H9 (cell line): ENCODE measurements around the gene KLF13. TPM values are rescaled to one million over a fixed set of nuclear protein-coding genes. Genes with fewer than 3 reads are reported as not detected.

Experiments used
- DNase-seq: peaks from one replicate; pipeline ENCODE4 v3.0.0-alpha.2; 2017
- H2AFZ ChIP-seq: one replicate; pipeline ENCODE4 v1.6.1; 2013; ENCODE audit warnings: mild to moderate bottlenecking, low read length, control low read depth, moderate library complexity
- H2AK5ac ChIP-seq: 2 replicates; pipeline ENCODE4 v1.6.1; 2013; ENCODE audit warnings: low read length, control low read depth, mixed read lengths; ENCODE audit not compliant: insufficient read length
- H2BK120ac ChIP-seq: one replicate; pipeline ENCODE4 v1.6.1; 2013; ENCODE audit warnings: low read depth, mild to moderate bottlenecking, low read length, control low read depth, inconsistent platforms; ENCODE audit not compliant: poor library complexity, severe bottlenecking
- H2BK12ac ChIP-seq: 2 replicates; pipeline ENCODE4 v1.6.1; 2013; ENCODE audit warnings: low read length, control low read depth, mixed read lengths, low read depth; ENCODE audit not compliant: insufficient read length
- H2BK15ac ChIP-seq: 2 replicates; pipeline ENCODE4 v1.6.1; 2013; ENCODE audit warnings: low read depth, low read length, control low read depth
- H2BK20ac ChIP-seq: one replicate; pipeline ENCODE4 v1.6.1; 2013; ENCODE audit warnings: low read depth, mild to moderate bottlenecking, low read length, control low read depth, inconsistent platforms; ENCODE audit not compliant: poor library complexity, severe bottlenecking
- H2BK5ac ChIP-seq: 2 replicates; pipeline ENCODE4 v1.6.1; 2013; ENCODE audit warnings: low read length, control low read depth, mixed read lengths; ENCODE audit not compliant: insufficient read length
- H3K14ac ChIP-seq: 2 replicates; pipeline ENCODE4 v1.6.1; 2013; ENCODE audit warnings: low read length, control low read depth; ENCODE audit not compliant: insufficient read depth
- H3K18ac ChIP-seq: 2 replicates; pipeline ENCODE4 v1.6.1; 2013; ENCODE audit warnings: low read depth, mild to moderate bottlenecking, mixed read lengths, low read length, control low read depth; ENCODE audit not compliant: insufficient read length
- H3K23ac ChIP-seq: 2 replicates; pipeline ENCODE4 v1.6.1; 2013; ENCODE audit warnings: low read length, control low read depth, mixed read lengths, low read depth; ENCODE audit not compliant: insufficient read length
- H3K23me2 ChIP-seq: 2 replicates; pipeline ENCODE4 v1.6.1; 2013; ENCODE audit warnings: low read depth, mild to moderate bottlenecking, mixed read lengths, low read length, control low read depth; ENCODE audit not compliant: insufficient read length, poor library complexity, severe bottlenecking
- H3K27ac ChIP-seq: 2 replicates; pipeline ENCODE4 v1.5.1; 2013; ENCODE audit warnings: low read length, control low read depth, mixed read lengths, low read depth; ENCODE audit not compliant: insufficient read length
- H3K27me3 ChIP-seq: 2 replicates; pipeline ENCODE4 v1.6.1; 2013; ENCODE audit warnings: low read length, control low read depth, inconsistent platforms; ENCODE audit not compliant: insufficient read depth
- H3K4ac ChIP-seq: 2 replicates; pipeline ENCODE4 v1.6.1; 2013; ENCODE audit warnings: low read depth, mild to moderate bottlenecking, control low read depth, inconsistent platforms, low read length, moderate library complexity
- H3K4me1 ChIP-seq: 2 replicates; pipeline ENCODE4 v1.6.1; 2013; ENCODE audit warnings: low read length, control low read depth, inconsistent platforms; ENCODE audit not compliant: insufficient read depth
- H3K4me2 ChIP-seq: 2 replicates; pipeline ENCODE4 v1.6.1; 2013; ENCODE audit warnings: low read length, control low read depth, mixed read lengths; ENCODE audit not compliant: insufficient read length, insufficient read depth
- H3K56ac ChIP-seq: 2 replicates; pipeline ENCODE4 v1.6.1; 2013; ENCODE audit warnings: low read depth, mild to moderate bottlenecking, mixed read lengths, low read length, control low read depth; ENCODE audit not compliant: insufficient read length
- H3K79me1 ChIP-seq: 2 replicates; pipeline ENCODE4 v1.6.1; 2013; ENCODE audit warnings: low read depth, mild to moderate bottlenecking, moderate library complexity, low read length, control low read depth, inconsistent platforms; ENCODE audit not compliant: insufficient read depth, poor library complexity, severe bottlenecking
- H3K79me2 ChIP-seq: 2 replicates; pipeline ENCODE4 v1.6.1; 2013; ENCODE audit warnings: low read length, control low read depth, inconsistent platforms; ENCODE audit not compliant: insufficient read depth
- H3K9ac ChIP-seq: 2 replicates; pipeline ENCODE4 v1.6.1; 2013; ENCODE audit warnings: low read length, control low read depth, mixed read lengths; ENCODE audit not compliant: insufficient read length; ENCODE audit errors: extremely low read depth
- H3K9me3 ChIP-seq: one replicate; pipeline ENCODE4 v1.6.1; 2013; ENCODE audit warnings: low read depth, low read length, inconsistent platforms; ENCODE audit not compliant: control insufficient read depth
- H3T11ph ChIP-seq: one replicate; pipeline ENCODE4 v1.6.1; 2013; ENCODE audit warnings: mild to moderate bottlenecking, low read length, control low read depth, inconsistent platforms
- H4K20me1 ChIP-seq: one replicate; pipeline ENCODE4 v1.6.1; 2013; ENCODE audit not compliant: control insufficient read depth, insufficient read length, insufficient read depth
- H4K5ac ChIP-seq: 2 replicates; pipeline ENCODE4 v1.6.1; 2013; ENCODE audit warnings: low read depth, mild to moderate bottlenecking, mixed read lengths, low read length, control low read depth; ENCODE audit not compliant: insufficient read length
- H4K8ac ChIP-seq: replicated peaks from 2 replicates; pipeline ENCODE4 v1.6.1; 2013; ENCODE audit warnings: low read length, control low read depth, mixed read lengths, low read depth; ENCODE audit not compliant: insufficient read length
- H4K91ac ChIP-seq: 2 replicates; pipeline ENCODE4 v1.6.1; 2013; ENCODE audit warnings: low read depth, mild to moderate bottlenecking, moderate library complexity, mixed read lengths, low read length, control low read depth; ENCODE audit not compliant: insufficient read length
- H3K27ac Mint-ChIP-seq, 3 experiments: 2 replicates in 2 of 3; 3 replicates in 1 of 3; pipeline ENCODE4 v1.8.0; 2020 to 2021; ENCODE audit warnings: mixed read lengths in 3 of 3, mild to moderate bottlenecking in 1 of 3, moderate library complexity in 1 of 3
- H3K27me3 Mint-ChIP-seq: 2 replicates; pipeline ENCODE4 v1.8.0; 2021; ENCODE audit warnings: low read depth, mild to moderate bottlenecking, moderate library complexity, mixed read lengths
- H3K36me3 Mint-ChIP-seq, 3 experiments: 2 replicates in 2 of 3; 3 replicates in 1 of 3; pipeline ENCODE4 v1.8.0; 2020 to 2021; ENCODE audit warnings: low read depth in 3 of 3, mixed read lengths in 3 of 3; ENCODE audit not compliant: insufficient read depth in 1 of 3
- H3K4me1 Mint-ChIP-seq, 2 experiments: 2 replicates each; pipeline ENCODE4 v1.8.0; 2020; ENCODE audit warnings: mixed read lengths in 2 of 2
- H3K4me3 Mint-ChIP-seq, 2 experiments: 2 replicates in 1 of 2; 3 replicates in 1 of 2; pipeline ENCODE4 v1.8.0; 2020 to 2021; ENCODE audit warnings: mild to moderate bottlenecking in 2 of 2, mixed read lengths in 2 of 2, moderate library complexity in 1 of 2
- H3K9me3 Mint-ChIP-seq, 2 experiments: 2 replicates in 1 of 2; 3 replicates in 1 of 2; pipeline ENCODE4 v1.8.0; 2020; ENCODE audit warnings: mild to moderate bottlenecking in 2 of 2, mixed read lengths in 2 of 2, moderate library complexity in 1 of 2
- CTCF ChIP-seq: fragments of 200-600 bp; sonication (generic); conservative IDR thresholded peaks from 3 replicates; pipeline ENCODE4 v1.8.0; 2021; ENCODE audit warnings: antibody characterized with exemption, mild to moderate bottlenecking
- WGBS: extraction: QIAGEN DNeasy Blood & Tissue Kit; methylation state at CpG from one replicate; pipeline ENCODE4 v1.1.7; 2013; ENCODE audit warnings: missing lambda C conversion rate, low lambda C conversion rate, mixed read lengths; ENCODE audit not compliant: insufficient read length; ENCODE audit errors: extremely low coverage; 5-methylcytosine and 5-hydroxymethylcytosine counted together
- total RNA-seq: library from RNA; stranded (reverse); gene quantifications from 2 replicates; pipeline ENCODE4 v1.2.1, GENCODE V29; 2021

The KLF13 gene
- total RNA-seq, 1 experiment from 2014 or later, result 33.4 TPM

DNA sequence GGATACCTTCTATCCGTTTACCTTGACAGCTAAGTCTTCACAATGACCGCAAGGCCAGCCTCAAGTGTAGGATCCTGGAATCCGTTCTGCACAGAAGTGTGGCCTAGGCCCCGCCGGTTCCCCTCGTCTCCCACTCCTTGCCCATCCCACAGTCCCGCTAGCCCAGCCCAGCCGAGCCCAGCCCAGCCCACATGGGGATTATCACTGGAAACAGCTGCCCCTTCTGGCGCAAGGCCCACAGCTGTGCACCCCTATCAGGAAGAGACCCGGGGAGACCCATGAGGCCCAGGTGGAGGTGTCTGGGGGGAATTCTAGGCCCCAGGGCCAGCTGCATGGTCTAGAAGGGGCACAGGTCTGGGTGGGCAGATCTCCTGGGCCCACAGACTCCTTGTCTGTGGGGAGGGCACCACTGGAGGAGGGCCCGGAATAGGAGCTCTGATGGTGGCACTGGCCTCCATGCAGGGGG is 27.9 kb upstream of the KLF13 start:
- Histone ChIP-seq H3K18ac (no peak overlapping the region), H3K9ac (no peak overlapping the region), H3K4me2 (no peak overlapping the region), H3K9me3 (no peaks in the 10 kb centered on the region), H4K5ac (no peak overlapping the region), H3K79me1 (no peaks in the 10 kb centered on the region), H3K23ac (no peak overlapping the region), H3K4ac (no peak overlapping the region), H2BK120ac (no peak overlapping the region), H4K20me1 (no peaks in the 10 kb centered on the region), H3K79me2 (no peaks in the 10 kb centered on the region), H2BK12ac (no peak overlapping the region), H3T11ph (no peak overlapping the region), H2BK15ac (no peak overlapping the region), H2BK20ac (no peak overlapping the region), H3K14ac (no peak overlapping the region), H3K27ac (no peak overlapping the region), H2AK5ac (no peak overlapping the region), H2BK5ac (no peak overlapping the region), H3K23me2 (no peaks in the 10 kb centered on the region), H3K27me3 (no peaks in the 10 kb centered on the region), H3K56ac (no peak overlapping the region), H4K91ac (no peak overlapping the region), H4K8ac (no peak overlapping the region), H3K4me1 (peaks cover 3% of the 10 kb centered on the region; the same call in 1 of the 2 replicates), H2AFZ (no peak overlapping the region)
- Mint-ChIP-seq H3K4me3 (no peak overlapping the region), H3K27ac (no peak overlapping the region), H3K36me3 (no peaks in the 10 kb centered on the region), H3K4me1 (peaks cover 47 to 50% of the 10 kb centered on the region in 2 experiments), H3K27me3 (peaks cover 6% of the 10 kb centered on the region; the same call in 1 of the 2 replicates), H3K9me3 (no peaks in the 10 kb centered on the region)
- no peak for TF ChIP-seq CTCF
- no CpG with 5 or more reads among the region's 11 CpGs for WGBS
- no peak for DNase-seq
